GM12873 (cell line): ENCODE results near the gene MRPS18A.

Experiments
- CTCF ChIP-seq: IDR thresholded peaks from 2 replicates; pipeline ENCODE4 v1.5.1; 2012; ENCODE audit warnings: low read depth, mild to moderate bottlenecking, moderate library complexity, low read length, control low read depth; ENCODE audit not compliant: insufficient read depth; ENCODE audit errors: missing control alignments

The MRPS18A gene

GRCh38 chr6:43695215-43695966 lies 7.8 kb upstream of the MRPS18A start:
- TF ChIP-seq CTCF, result no peak

- TF ChIP-seq CTCF, result no peak
These were observed 1.8 kb upstream of the MRPS18A start for GRCh38 chr6:43689421-43689820.

- TF ChIP-seq CTCF, result no peak
These were observed 533 bp downstream of the MRPS18A start for GRCh38 chr6:43687079-43687436.

- TF ChIP-seq CTCF, result no peak
These were observed 3.7 kb downstream of the MRPS18A start for GRCh38 chr6:43683708-43684455.

GRCh38 chr6:43682724-43683429 lies 4.7 kb downstream of the MRPS18A start:
- no peak for TF ChIP-seq CTCF

DNA sequence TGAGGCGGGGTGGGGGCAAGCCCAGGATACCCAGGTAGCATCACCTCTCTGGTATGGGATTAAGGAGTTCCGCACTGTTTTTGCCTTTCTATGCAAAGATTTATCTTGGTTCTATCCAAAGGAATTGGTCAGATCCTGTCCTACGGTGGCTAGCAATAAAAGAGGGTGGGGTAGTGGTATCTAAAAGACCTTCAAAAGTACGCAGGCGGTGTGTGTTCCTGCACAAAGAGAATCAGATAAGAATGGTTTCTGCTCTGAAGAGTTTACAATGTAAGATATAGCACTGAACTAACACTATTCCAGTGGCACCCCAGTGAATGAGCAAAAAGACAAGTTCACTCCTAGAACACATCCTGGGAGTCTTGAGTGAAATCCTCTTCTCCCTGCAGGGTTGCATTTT lies 6.3 kb downstream of the MRPS18A start:
- TF ChIP-seq CTCF, result no peak
